Pancreas (tissue), 10 donors: ENCODE results near the gene NQO2. TPM values are rescaled to one million over a fixed set of nuclear protein-coding genes. Genes with fewer than 3 reads are reported as not detected.
"Not testable (repeated sequence)": the region's sequence is repeated elsewhere in the genome, so short reads cannot be mapped to it uniquely, and the experiment has no call there.

ENCODE experiments used
- ATAC-seq, 4 donors: fragments of 200-7000 bp; cut with Tn5 transposase; one replicate each; pipeline versions ENCODE4 v1.8.0 to v1.9.1; 2020; ENCODE audit warnings: mild to moderate bottlenecking in 4 of 4, moderate library complexity in 4 of 4
- DNase-seq, 6 donors: peaks; one replicate each; pipeline ENCODE4 v3.0.0-alpha.2; 2020
- FAIRE-seq: peaks from 2 replicates; lab custom pipeline; 2012; peaks lifted over from hg19 to GRCh38; lab: Jason Lieb, UNC
- H3K27ac ChIP-seq, 4 donors: fragments of 200-600 bp; sonication (generic); 1 replicate in 3 of 4; 2 replicates in 1 of 4; pipeline versions ENCODE4 v1.5.0 to v1.8.0; 2020
- H3K27me3 ChIP-seq, 4 donors: fragments of 200-600 bp; one replicate each; pipeline ENCODE4 v1.8.0; 2021
- H3K36me3 ChIP-seq, 3 donors: fragments of 200-600 bp; sonication (generic) in 1 of 3; one replicate each; pipeline versions ENCODE4 v1.5.0 to v1.8.0; 2020 to 2021
- H3K4me1 ChIP-seq, 3 donors: fragments of 200-600 bp; one replicate each; pipeline ENCODE4 v1.8.0; 2021
- H3K4me3 ChIP-seq, 4 donors: fragments of 200-600 bp; sonication (generic) in 2 of 4; one replicate each; pipeline versions ENCODE4 v1.5.0 to v1.8.0; 2020 to 2021
- H3K9me3 ChIP-seq, 4 donors: fragments of 200-600 bp; one replicate each; pipeline ENCODE4 v1.8.0; 2021
- WGBS, 2 donors: extraction: QIAGEN DNeasy Blood & Tissue Kit; methylation state at CpG; one replicate each; pipeline ENCODE4 v1.1.7; 2013; 5-methylcytosine and 5-hydroxymethylcytosine counted together
- intact Hi-C, 3 donors: fragments of 100-400 bp; cut with DNase I; formaldehyde crosslinking; loops; one replicate each; pipeline versions ENCODE4 v1.11.1 to v1.14.2; 2022
- polyA plus RNA-seq, 2 donors: library from polyadenylated mRNA; stranded (reverse); fragments of 200-250 nt; gene quantifications; one replicate each; pipeline ENCODE4 v1.2.3, GENCODE V29; 2013
- total RNA-seq, 6 donors: library from RNA; stranded (reverse); fragmentation: NEBNext Ultra II Directional in 4 of 6; extraction: Animal tissue kit (Norgen Biotek cat#: 25700) in 4 of 6; gene quantifications; one replicate each; pipeline versions ENCODE4 v1.2.1 to v1.2.4, GENCODE V29; 2021 to 2023
- TF ChIP-seq, protein P1 (sequence below), 4 donors: fragments of 200-600 bp; sonication (generic) in 3 of 4; IDR thresholded peaks; one replicate each; pipeline versions ENCODE4 v1.5.0 to v1.8.0; 2021; ENCODE audit warnings: antibody characterized with exemption in 4 of 4
- donor health status: healthy with polysubstance abuse.
- donor health status: DM: no; HTN: no; CAD: no; lungs with moderate emphysema.
- donor health status: DM: no; HTN: no; CAD: no.
- donor health status: control.
- donor health status: control.
- donor health status: Bipolar disorder and iron deficiency.
- donor health status: DM: yes; HTN: yes; CAD: no.
- donor health status: DM: no; HTN: no; CAD: no.
- donor health status: DM: no; HTN: no; CAD: no.
- donor health status: DM: yes; HTN: yes; CAD: no.

NQO2 gene
- total and polyA plus RNA-seq, 8 donors = 12.7 to 23.0 (median 21.1) TPM

DNA sequence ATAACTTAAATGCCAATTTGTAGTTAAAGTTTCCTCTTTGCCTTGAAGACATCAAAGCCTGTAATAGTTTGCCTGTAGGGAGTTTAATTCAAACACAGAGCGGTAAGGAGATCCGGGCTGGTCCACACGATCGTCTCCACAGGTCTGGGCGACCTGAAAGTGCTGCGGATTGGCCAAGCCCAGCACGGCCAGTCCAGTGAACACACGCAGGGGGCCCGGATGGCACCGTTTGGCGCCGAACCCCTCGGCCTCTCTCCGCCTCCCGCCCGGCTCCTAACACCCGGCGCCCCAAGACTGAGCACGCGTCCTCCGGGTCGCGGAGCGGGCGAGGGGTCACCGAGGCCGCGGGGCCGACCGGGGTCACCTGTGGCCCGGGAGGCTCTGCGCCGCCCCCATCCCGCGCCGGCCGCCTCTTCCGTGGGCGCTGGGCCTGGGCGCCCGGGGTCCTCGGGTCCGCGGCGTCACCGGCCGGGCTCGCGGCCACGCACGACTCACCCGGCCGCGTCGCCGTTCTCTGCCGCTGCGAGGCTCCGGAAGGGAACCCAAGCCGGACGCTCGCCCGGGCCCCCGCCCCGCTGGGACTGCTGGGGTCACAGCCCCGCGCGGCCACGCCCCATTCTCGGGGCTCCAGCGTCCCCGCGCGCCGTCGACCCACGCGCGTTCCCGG lies 28.8 kb upstream of the NQO2 start:
- intact Hi-C loops = no loop called here
- WGBS, 2 donors = 0% methylated on average over 17 to 80 of the region's 80 CpGs
- FAIRE-seq = no peak

GRCh38 chr6:2971420-2972218 lies 28.1 kb upstream of the NQO2 start, which contains the start of gene SERPINB6:
TSS of gene SERPINB6 (minus strand) at chr6:2971567. CDS start at chr6:2959332, 12,235 bp downstream.
- TF ChIP-seq, protein P1, sequence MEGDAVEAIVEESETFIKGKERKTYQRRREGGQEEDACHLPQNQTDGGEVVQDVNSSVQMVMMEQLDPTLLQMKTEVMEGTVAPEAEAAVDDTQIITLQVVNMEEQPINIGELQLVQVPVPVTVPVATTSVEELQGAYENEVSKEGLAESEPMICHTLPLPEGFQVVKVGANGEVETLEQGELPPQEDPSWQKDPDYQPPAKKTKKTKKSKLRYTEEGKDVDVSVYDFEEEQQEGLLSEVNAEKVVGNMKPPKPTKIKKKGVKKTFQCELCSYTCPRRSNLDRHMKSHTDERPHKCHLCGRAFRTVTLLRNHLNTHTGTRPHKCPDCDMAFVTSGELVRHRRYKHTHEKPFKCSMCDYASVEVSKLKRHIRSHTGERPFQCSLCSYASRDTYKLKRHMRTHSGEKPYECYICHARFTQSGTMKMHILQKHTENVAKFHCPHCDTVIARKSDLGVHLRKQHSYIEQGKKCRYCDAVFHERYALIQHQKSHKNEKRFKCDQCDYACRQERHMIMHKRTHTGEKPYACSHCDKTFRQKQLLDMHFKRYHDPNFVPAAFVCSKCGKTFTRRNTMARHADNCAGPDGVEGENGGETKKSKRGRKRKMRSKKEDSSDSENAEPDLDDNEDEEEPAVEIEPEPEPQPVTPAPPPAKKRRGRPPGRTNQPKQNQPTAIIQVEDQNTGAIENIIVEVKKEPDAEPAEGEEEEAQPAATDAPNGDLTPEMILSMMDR (IDR thresholded peaks at IDR 0.05) = no peak
- FAIRE-seq = no peak
- ATAC-seq = peak; percentile 78 to 84 (median 80)
- Histone ChIP-seq H3K36me3 (no peaks in the 10 kb centered on the region), H3K4me1 (peaks cover 0 to 13% (median 8%) of the 10 kb centered on the region in 3 donors), H3K27ac (peak within 1 kb of the TSS; percentile 87 to 97 (median 95)), H3K27me3 (no peaks in the 10 kb centered on the region), H3K9me3 (no peaks in the 10 kb centered on the region), H3K4me3 (peak within 1 kb of the TSS; percentile 47 to 90 (median 71))
- intact Hi-C loops = no loop called here
- 1 to 3% methylated on average over 57 to 63 of the region's 63 CpGs for WGBS, 2 donors
- DNase-seq = peak; percentile 72 to 90 (median 80)

More for the DNA sequence above, 28.8 kb upstream of the NQO2 start:
- Histone ChIP-seq H3K27me3 (no peaks in the 10 kb centered on the region), H3K4me3 (peak overlapping the region; percentile 47 to 90 (median 71)), H3K27ac (peak overlapping the region; percentile 87 to 97 (median 95)), H3K9me3 (no peaks in the 10 kb centered on the region), H3K4me1 (peaks cover 0 to 14% (median 8%) of the 10 kb centered on the region in 3 donors), H3K36me3 (no peaks in the 10 kb centered on the region)
- TF ChIP-seq, protein P1 (IDR thresholded peaks at IDR 0.05) = no peak
- ATAC-seq (peak; percentile 76 to 88 (median 80)), DNase-seq (peak; percentile 71 to 89 (median 80))

DNA sequence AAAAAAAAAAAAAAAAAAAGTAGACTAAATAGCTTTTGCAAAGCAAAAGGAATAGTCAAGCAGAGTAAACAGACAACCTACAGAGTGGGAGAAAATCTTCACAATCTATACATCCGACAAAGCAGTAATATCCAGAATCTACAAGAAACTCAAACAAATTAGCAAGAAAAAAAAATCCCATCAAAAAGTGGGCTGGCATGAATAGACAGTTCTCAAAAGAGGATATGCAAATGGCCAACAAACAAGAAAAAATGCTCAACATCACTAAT lies 27.5 kb upstream of the NQO2 start:
- H3K27me3 ChIP-seq, FAIRE-seq, H3K36me3 ChIP-seq, H3K9me3 ChIP-seq, intact Hi-C loops, ATAC-seq, DNase-seq: not testable (repeated sequence)
- WGBS, 2 donors = 28 to 68% methylated on average over 1 of the region's 1 CpG
- peak overlapping the region in 3 of 4 donors; percentile 63 to 90 (median 79) for H3K4me3 ChIP-seq
- H3K4me1 ChIP-seq = peaks cover 0 to 11% (median 8%) of the 10 kb centered on the region in 3 donors
- H3K27ac ChIP-seq = peak overlapping the region; percentile 87 to 97 (median 95)

DNA sequence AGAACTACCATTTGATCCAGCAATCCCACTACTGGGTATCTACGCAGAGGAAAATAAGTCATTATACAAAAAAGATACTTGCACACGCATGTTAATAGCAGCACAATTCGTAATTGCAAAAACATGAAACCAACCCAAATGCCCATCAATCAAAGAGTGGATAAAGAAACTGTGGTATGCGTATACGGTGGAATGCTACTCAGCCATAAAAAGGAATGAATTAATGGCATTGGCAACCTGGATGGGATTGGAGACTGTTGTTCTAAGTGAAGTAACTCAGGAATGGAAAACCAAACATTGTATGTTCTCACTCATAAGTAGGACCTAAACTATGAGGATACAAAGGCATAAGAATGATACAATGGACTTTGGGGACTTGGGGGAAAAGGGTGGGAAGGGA lies 27.0 kb upstream of the NQO2 start:
- 96 to 97% methylated on average over 5 of the region's 5 CpGs for WGBS, 2 donors
- not testable (repeated sequence) for ATAC-seq

DNA sequence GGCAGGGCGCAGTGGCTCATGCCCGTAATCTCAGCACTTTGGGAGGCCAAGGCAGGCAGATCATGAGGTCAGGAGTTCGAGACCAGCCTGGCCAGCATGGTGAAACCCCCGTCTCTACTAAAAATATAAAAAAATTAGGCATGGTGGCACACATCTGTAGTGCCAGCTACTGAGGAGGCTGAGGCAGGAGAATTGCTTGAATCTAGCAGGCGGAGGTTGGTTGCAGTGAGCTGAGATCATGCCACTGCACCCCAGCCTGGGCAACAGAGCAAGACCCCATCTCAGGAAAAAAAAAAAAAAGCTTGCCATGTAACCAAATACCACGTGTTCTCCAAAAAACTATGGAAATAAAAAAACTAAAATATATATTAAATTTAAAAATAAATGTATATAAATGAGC lies 26.5 kb upstream of the NQO2 start:
- H3K27me3 ChIP-seq, H3K36me3 ChIP-seq, DNase-seq, intact Hi-C loops, FAIRE-seq, H3K27ac ChIP-seq, H3K4me3 ChIP-seq, H3K9me3 ChIP-seq, ATAC-seq: not testable (repeated sequence)
- H3K4me1 ChIP-seq = peaks cover 0 to 11% (median 8%) of the 10 kb centered on the region in 3 donors
- WGBS, 2 donors = 91 to 94% methylated on average over 6 of the region's 6 CpGs

More for the DNA sequence above, 27.0 kb upstream of the NQO2 start:
- H3K27ac ChIP-seq, FAIRE-seq, H3K9me3 ChIP-seq, intact Hi-C loops, H3K36me3 ChIP-seq, DNase-seq, H3K4me3 ChIP-seq, H3K27me3 ChIP-seq: not testable (repeated sequence)
- H3K4me1 ChIP-seq = peaks cover 0 to 11% (median 8%) of the 10 kb centered on the region in 3 donors

GRCh38 chr6:2973676-2974075 lies 26.0 kb upstream of the NQO2 start:
- Histone ChIP-seq H3K27ac (no peak overlapping the region), H3K9me3 (no peaks in the 10 kb centered on the region), H3K27me3 (no peaks in the 10 kb centered on the region), H3K4me3 (no peak overlapping the region), H3K36me3 (no peaks in the 10 kb centered on the region), H3K4me1 (peaks cover 0 to 11% (median 8%) of the 10 kb centered on the region in 3 donors)
- no peak for DNase-seq
- 83 to 93% methylated on average over 5 of the region's 5 CpGs for WGBS, 2 donors
- no peak for FAIRE-seq
- ATAC-seq = no peak
- TF ChIP-seq, protein P1 (IDR thresholded peaks at IDR 0.05) = no peak
- intact Hi-C loops = no loop called here
